ENCODE results near the gene PTPN3.
"Not testable (repeated sequence)": the region's sequence is repeated elsewhere in the genome, so short reads cannot be mapped to it uniquely, and the experiment has no call there.

Gene PTPN3

GRCh38 chr9:109513871-109514270 lies 15.8 kb upstream of the PTPN3 start:
- Histone ChIP-seq H3K36me3 (ENCODE audit: low read length) (no peaks in the 10 kb centered on the region), H3K27me3 (ENCODE audit: low read length) (no peaks in the 10 kb centered on the region), H3F3A (ENCODE audit: insufficient read depth) (no peaks in the 10 kb centered on the region), H3K79me2 (ENCODE audit: insufficient read depth, low read length) (no peaks in the 10 kb centered on the region), H3K9me3 (ENCODE audit: insufficient read depth, low read length) (no peaks in the 10 kb centered on the region), H3K9ac (ENCODE audit: low read length) (no peak overlapping the region), H4K20me1 (ENCODE audit: low read depth, low read length) (no peaks in the 10 kb centered on the region), H3K27ac (ENCODE audit: low read depth, low read length) (no peak overlapping the region), H2AFZ (ENCODE audit: low read depth, low read length, severe bottlenecking) (no peak overlapping the region), H3K4me3 (ENCODE audit: insufficient read depth, low read length, poor library complexity, severe bottlenecking) (no peak overlapping the region), H3K9me2 (replicated peaks; ENCODE audit: insufficient read depth, low read length) (no peaks in the 10 kb centered on the region), H3K4me2 (ENCODE audit: low read depth, low read length, poor library complexity, severe bottlenecking) (no peak overlapping the region)
- TF ChIP-seq EZH2phosphoT487 (conservative IDR thresholded peaks at IDR 0.05; ENCODE audit: low read length) (no peak), CTCF (IDR thresholded peaks at IDR 0.05; ENCODE audit: insufficient read depth, low read length, poor library complexity, severe bottlenecking) (no peak)

- no peak overlapping the region for H3K4me2 ChIP-seq (ENCODE audit: low read depth, low read length, poor library complexity, severe bottlenecking)
- H3F3A ChIP-seq (ENCODE audit: insufficient read depth): no peaks in the 10 kb centered on the region
- H3K27ac ChIP-seq (ENCODE audit: low read depth, low read length): no peak overlapping the region
- H4K20me1 ChIP-seq (ENCODE audit: low read depth, low read length): no peaks in the 10 kb centered on the region
- no peaks in the 10 kb centered on the region for H3K36me3 ChIP-seq (ENCODE audit: low read length)
- H2AFZ ChIP-seq (ENCODE audit: low read depth, low read length, severe bottlenecking): no peak overlapping the region
- no peaks in the 10 kb centered on the region for H3K79me2 ChIP-seq (ENCODE audit: insufficient read depth, low read length)
- no peak overlapping the region for H3K4me3 ChIP-seq (ENCODE audit: insufficient read depth, low read length, poor library complexity, severe bottlenecking)
- H3K27me3 ChIP-seq (ENCODE audit: low read length): no peaks in the 10 kb centered on the region
- H3K9ac ChIP-seq (ENCODE audit: low read length): no peak overlapping the region
- no peaks in the 10 kb centered on the region for H3K9me3 ChIP-seq (ENCODE audit: insufficient read depth, low read length)
- TF ChIP-seq EZH2phosphoT487 (conservative IDR thresholded peaks at IDR 0.05; ENCODE audit: low read length): no peak
- TF ChIP-seq CTCF (IDR thresholded peaks at IDR 0.05; ENCODE audit: insufficient read depth, low read length, poor library complexity, severe bottlenecking): no peak
- no peaks in the 10 kb centered on the region for H3K9me2 ChIP-seq (replicated peaks; ENCODE audit: insufficient read depth, low read length)
These were observed 14.2 kb upstream of the PTPN3 start for GRCh38 chr9:109512170-109512756.

- Histone ChIP-seq H3K27ac (ENCODE audit: low read depth, low read length) (no peak overlapping the region), H2AFZ (ENCODE audit: low read depth, low read length, severe bottlenecking) (no peak overlapping the region), H3F3A (ENCODE audit: insufficient read depth) (no peaks in the 10 kb centered on the region), H3K9me3 (ENCODE audit: insufficient read depth, low read length) (no peaks in the 10 kb centered on the region), H3K27me3 (ENCODE audit: low read length) (no peaks in the 10 kb centered on the region), H3K36me3 (ENCODE audit: low read length) (no peaks in the 10 kb centered on the region), H4K20me1 (ENCODE audit: low read depth, low read length) (no peaks in the 10 kb centered on the region), H3K4me2 (ENCODE audit: low read depth, low read length, poor library complexity, severe bottlenecking) (no peak overlapping the region), H3K4me3 (ENCODE audit: insufficient read depth, low read length, poor library complexity, severe bottlenecking) (no peak overlapping the region), H3K79me2 (ENCODE audit: insufficient read depth, low read length) (no peaks in the 10 kb centered on the region), H3K9me2 (replicated peaks; ENCODE audit: insufficient read depth, low read length) (no peaks in the 10 kb centered on the region), H3K9ac (ENCODE audit: low read length) (no peak overlapping the region)
- no peak for TF ChIP-seq EZH2phosphoT487 (conservative IDR thresholded peaks at IDR 0.05; ENCODE audit: low read length)
- no peak for TF ChIP-seq CTCF (IDR thresholded peaks at IDR 0.05; ENCODE audit: insufficient read depth, low read length, poor library complexity, severe bottlenecking)
These were observed 12.4 kb upstream of the PTPN3 start for GRCh38 chr9:109510506-109510905.

- H4K20me1 ChIP-seq (ENCODE audit: low read depth, low read length); H3F3A ChIP-seq (ENCODE audit: insufficient read depth): not testable (repeated sequence)
These were observed 11.9 kb upstream of the PTPN3 start for GRCh38 chr9:109510042-109510441.

More at GRCh38 chr9:109510042-109510441, 11.9 kb upstream of the PTPN3 start:
- not testable (repeated sequence) for H3K9me2 ChIP-seq (replicated peaks; ENCODE audit: insufficient read depth, low read length); H3K9me3 ChIP-seq (ENCODE audit: insufficient read depth, low read length); H3K4me2 ChIP-seq (ENCODE audit: low read depth, low read length, poor library complexity, severe bottlenecking); H3K79me2 ChIP-seq (ENCODE audit: insufficient read depth, low read length); H2AFZ ChIP-seq (ENCODE audit: low read depth, low read length, severe bottlenecking); H3K27ac ChIP-seq (ENCODE audit: low read depth, low read length); H3K27me3 ChIP-seq (ENCODE audit: low read length); H3K4me3 ChIP-seq (ENCODE audit: insufficient read depth, low read length, poor library complexity, severe bottlenecking); H3K36me3 ChIP-seq (ENCODE audit: low read length); H3K9ac ChIP-seq (ENCODE audit: low read length)

Measured in SU-DHL-6 (cell line).